Colonic mucosa (tissue), 4 donors: ENCODE data around the gene TRAK1. TPM values are rescaled to one million over a fixed set of nuclear protein-coding genes. Genes with fewer than 3 reads are reported as not detected.

Experiments used
- DNase-seq: peaks from one replicate; pipeline ENCODE4 v3.0.0-alpha.2; 2020
- H3K27ac ChIP-seq: fragments of 200-600 bp; one replicate; pipeline ENCODE4 v1.8.0; 2021
- H3K27me3 ChIP-seq: fragments of 200-600 bp; one replicate; pipeline ENCODE4 v1.8.0; 2021
- H3K36me3 ChIP-seq: fragments of 200-600 bp; one replicate; pipeline ENCODE4 v1.8.0; 2021
- H3K4me1 ChIP-seq: fragments of 200-600 bp; one replicate; pipeline ENCODE4 v1.8.0; 2021; ENCODE audit warnings: mild to moderate bottlenecking
- H3K4me3 ChIP-seq: fragments of 200-600 bp; one replicate; pipeline ENCODE4 v1.8.0; 2021
- H3K9ac ChIP-seq, 2 donors: one replicate each; pipeline ENCODE4 v1.7.0; 2013; ENCODE audit warnings: control low read depth in 2 of 2, low read depth in 2 of 2, low read length in 2 of 2
- H3K9me3 ChIP-seq: fragments of 200-600 bp; one replicate; pipeline ENCODE4 v1.8.0; 2021
- intact Hi-C: fragments of 100-400 bp; cut with DNase I; formaldehyde crosslinking; loops from one replicate; pipeline ENCODE4 v1.14.1; 2022
- total RNA-seq, 2 donors: library from RNA; stranded (reverse); fragmentation: NEBNext Ultra II Directional in 1 of 2; extraction: Animal tissue kit (Norgen Biotek cat#: 25700) in 1 of 2; gene quantifications; one replicate each; pipeline ENCODE4 v1.2.1, GENCODE V29; 2021
- TF ChIP-seq, protein P1 (sequence below): fragments of 200-600 bp; IDR thresholded peaks from one replicate; pipeline ENCODE4 v1.8.0; 2022; ENCODE audit warnings: antibody characterized with exemption, mild to moderate bottlenecking
- donor health status: healthy.
- donor health status: DM: no; HTN: no; CAD: no.
- donor health status: DM: no; HTN: no; CAD: no.

Gene TRAK1
- total RNA-seq, 2 donors from 2014 or later: 58.9 to 70.3 TPM

DNA sequence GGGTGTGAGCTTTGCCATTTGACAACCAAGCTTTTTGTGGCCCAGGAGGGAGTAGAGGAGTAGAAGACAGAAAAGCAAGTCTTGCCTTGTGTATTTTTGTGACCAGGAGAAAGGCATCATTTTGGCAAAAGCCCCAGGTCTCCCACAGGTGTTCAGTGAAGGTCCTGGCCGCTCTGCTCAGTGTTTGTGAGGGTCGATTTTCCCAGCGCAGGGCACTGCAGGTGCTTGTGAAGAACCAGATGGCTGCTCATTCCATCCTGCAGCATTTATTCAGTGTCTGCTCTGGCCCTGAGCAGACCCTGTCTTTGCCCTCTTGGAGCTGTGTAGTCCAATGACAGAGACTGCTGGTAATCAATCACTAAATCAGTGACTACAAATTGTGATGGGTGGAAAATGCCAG, 19.5 kb downstream of the TRAK1 start:
- intact Hi-C loops: no loop called here
- Histone ChIP-seq H3K27me3 (no peaks in the 10 kb centered on the region), H3K36me3 (no peaks in the 10 kb centered on the region), H3K9me3 (no peaks in the 10 kb centered on the region), H3K4me1 (no peaks in the 10 kb centered on the region), H3K9ac (no peak overlapping the region), H3K27ac (no peak overlapping the region), H3K4me3 (no peak overlapping the region)
- DNase-seq: no peak
- TF ChIP-seq, protein P1, sequence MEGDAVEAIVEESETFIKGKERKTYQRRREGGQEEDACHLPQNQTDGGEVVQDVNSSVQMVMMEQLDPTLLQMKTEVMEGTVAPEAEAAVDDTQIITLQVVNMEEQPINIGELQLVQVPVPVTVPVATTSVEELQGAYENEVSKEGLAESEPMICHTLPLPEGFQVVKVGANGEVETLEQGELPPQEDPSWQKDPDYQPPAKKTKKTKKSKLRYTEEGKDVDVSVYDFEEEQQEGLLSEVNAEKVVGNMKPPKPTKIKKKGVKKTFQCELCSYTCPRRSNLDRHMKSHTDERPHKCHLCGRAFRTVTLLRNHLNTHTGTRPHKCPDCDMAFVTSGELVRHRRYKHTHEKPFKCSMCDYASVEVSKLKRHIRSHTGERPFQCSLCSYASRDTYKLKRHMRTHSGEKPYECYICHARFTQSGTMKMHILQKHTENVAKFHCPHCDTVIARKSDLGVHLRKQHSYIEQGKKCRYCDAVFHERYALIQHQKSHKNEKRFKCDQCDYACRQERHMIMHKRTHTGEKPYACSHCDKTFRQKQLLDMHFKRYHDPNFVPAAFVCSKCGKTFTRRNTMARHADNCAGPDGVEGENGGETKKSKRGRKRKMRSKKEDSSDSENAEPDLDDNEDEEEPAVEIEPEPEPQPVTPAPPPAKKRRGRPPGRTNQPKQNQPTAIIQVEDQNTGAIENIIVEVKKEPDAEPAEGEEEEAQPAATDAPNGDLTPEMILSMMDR: no peak

DNA sequence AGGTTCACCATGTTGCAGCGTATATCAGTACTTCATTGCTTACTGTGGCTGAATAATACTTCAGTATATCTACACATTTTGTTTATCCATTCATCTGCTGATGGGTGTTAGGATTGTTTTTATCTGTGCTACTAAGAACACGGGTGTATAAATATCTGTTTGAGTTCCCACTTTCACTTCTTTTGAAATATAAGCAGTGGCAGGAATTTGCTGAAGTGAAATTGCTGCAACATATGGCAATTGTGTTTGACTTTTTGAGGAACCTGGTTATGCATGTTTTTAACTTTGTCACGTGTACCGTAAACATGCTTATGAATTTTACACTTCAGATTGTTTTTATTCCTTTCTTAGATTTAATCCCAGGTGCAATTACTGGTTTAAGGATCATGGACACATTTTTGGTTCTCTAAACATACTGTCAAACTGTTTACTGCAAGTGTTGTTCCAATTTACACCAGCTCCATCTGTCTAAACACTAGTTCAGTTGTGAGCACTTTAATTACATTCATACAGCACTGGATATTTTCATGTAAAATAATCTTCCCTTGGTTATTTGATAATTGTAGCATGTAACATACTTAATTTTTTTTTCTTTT, 23.1 kb downstream of the TRAK1 start:
- H3K4me3 ChIP-seq: no peak overlapping the region
- H3K36me3 ChIP-seq: no peaks in the 10 kb centered on the region
- no peak overlapping the region for H3K9ac ChIP-seq
- H3K4me1 ChIP-seq: peaks cover 2% of the 10 kb centered on the region
- DNase-seq: no peak
- H3K9me3 ChIP-seq: no peaks in the 10 kb centered on the region
- H3K27me3 ChIP-seq: no peaks in the 10 kb centered on the region
- no peak overlapping the region for H3K27ac ChIP-seq
- intact Hi-C loops: no loop called here
- TF ChIP-seq, protein P1: no peak

- no peak for DNase-seq
- TF ChIP-seq, protein P1: no peak
- Histone ChIP-seq H3K9me3 (no peaks in the 10 kb centered on the region), H3K4me1 (peaks cover 4% of the 10 kb centered on the region), H3K4me3 (no peak overlapping the region), H3K27ac (no peak overlapping the region), H3K27me3 (no peaks in the 10 kb centered on the region), H3K36me3 (no peaks in the 10 kb centered on the region), H3K9ac (no peak overlapping the region)
- intact Hi-C loops: no loop called here
Measured at GRCh38 chr3:42115215-42115614, 24.1 kb downstream of the TRAK1 start.

DNA sequence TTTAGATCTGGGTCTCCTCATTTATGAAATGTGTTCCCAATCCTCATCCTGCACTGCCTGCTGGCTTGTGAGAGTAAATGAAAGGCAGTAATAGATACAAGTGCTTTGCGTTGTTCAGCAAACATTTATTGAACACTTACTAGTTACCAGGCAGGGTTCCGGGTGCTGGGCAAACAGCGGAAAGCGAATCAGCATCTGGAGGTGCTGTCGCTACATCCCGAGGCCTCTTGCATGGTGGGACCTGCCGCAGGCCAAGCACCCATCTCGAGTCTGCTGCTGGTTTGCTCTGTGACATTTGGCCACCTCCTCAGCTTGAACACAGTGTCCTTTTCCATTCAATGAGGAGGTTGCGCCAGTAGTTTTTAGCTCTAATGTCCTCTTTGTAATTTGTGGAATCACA, 24.8 kb downstream of the TRAK1 start:
- Histone ChIP-seq H3K36me3 (no peaks in the 10 kb centered on the region), H3K4me1 (peaks cover 4% of the 10 kb centered on the region), H3K9me3 (no peaks in the 10 kb centered on the region), H3K4me3 (no peak overlapping the region), H3K27me3 (no peaks in the 10 kb centered on the region), H3K27ac (no peak overlapping the region), H3K9ac (no peak overlapping the region)
- intact Hi-C loops: no loop called here
- no peak for DNase-seq
- TF ChIP-seq, protein P1: no peak

DNA sequence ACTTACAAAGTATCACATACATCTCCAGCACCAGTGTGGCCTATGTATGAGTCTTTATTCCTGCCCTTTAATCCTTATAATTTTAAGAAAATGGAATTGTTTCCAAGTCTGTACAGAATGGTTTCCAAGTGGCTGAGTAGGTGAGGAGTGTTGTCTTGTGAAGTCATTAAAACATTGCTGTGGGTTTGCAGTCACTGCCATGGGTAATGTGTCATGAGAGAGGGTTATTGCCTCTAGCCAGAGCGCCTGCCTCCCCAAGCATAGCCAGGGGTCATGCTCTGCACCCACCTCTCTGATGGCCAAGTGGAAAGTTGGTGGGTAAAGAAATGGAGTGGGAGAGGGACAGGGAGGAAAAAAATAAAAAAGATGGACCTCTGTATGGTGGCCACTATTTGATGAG, 25.3 kb downstream of the TRAK1 start:
- H3K4me3 ChIP-seq: no peak overlapping the region
- no peaks in the 10 kb centered on the region for H3K27me3 ChIP-seq
- H3K9ac ChIP-seq: no peak overlapping the region
- peaks cover 4% of the 10 kb centered on the region for H3K4me1 ChIP-seq
- TF ChIP-seq, protein P1: no peak
- no peak for DNase-seq
- no peaks in the 10 kb centered on the region for H3K9me3 ChIP-seq
- no peaks in the 10 kb centered on the region for H3K36me3 ChIP-seq
- intact Hi-C loops: no loop called here
- no peak overlapping the region for H3K27ac ChIP-seq
